CD4-positive, alpha-beta T cell treated with Interleukin-6 at 100 ng/mL for 8 hours (primary cell): ENCODE measurements around the gene CDK5.
"Not testable (repeated sequence)": the region's sequence is repeated elsewhere in the genome, so short reads cannot be mapped to it uniquely, and the experiment has no call there.

ENCODE experiments used
- DNase-seq: peaks from one replicate; pipeline ENCODE4 v3.0.0-alpha.2; 2020; ENCODE audit warnings: mixed read lengths, low spot score

CDK5 gene

GRCh38 chr7:151056666-151057505 lies 811 bp downstream of the CDK5 start:
- no peak for DNase-seq

- DNase-seq: no peak
Measured at GRCh38 chr7:151056283-151056665, 1.4 kb downstream of the CDK5 start.

- no peak for DNase-seq
Measured at GRCh38 chr7:151053751-151054150, 3.9 kb downstream of the CDK5 start.

- DNase-seq: no peak
Measured at GRCh38 chr7:151053096-151053495, 4.6 kb downstream of the CDK5 start.

GRCh38 chr7:151051108-151051507 lies 6.6 kb downstream of the CDK5 start:
- DNase-seq: peak; percentile 32

GRCh38 chr7:151048911-151049463 lies 8.7 kb downstream of the CDK5 start:
- no peak for DNase-seq

GRCh38 chr7:151047976-151048815 lies 9.5 kb downstream of the CDK5 start, which contains the start of gene ASIC3:
Gene ASIC3 (plus strand): TSS chr7:151048531. CDS start chr7:151048886, 355 bp downstream.
- DNase-seq: no peak

GRCh38 chr7:151046603-151047573 lies 10.8 kb downstream of the CDK5 start:
- DNase-seq: no peak

GRCh38 chr7:151045967-151046366 lies 11.7 kb downstream of the CDK5 start:
- DNase-seq: no peak

- DNase-seq: no peak
Measured at GRCh38 chr7:151045262-151045661, 12.4 kb downstream of the CDK5 start.

GRCh38 chr7:151043959-151044358 lies 13.7 kb downstream of the CDK5 start:
- no peak for DNase-seq

- not testable (repeated sequence) for DNase-seq
Measured at GRCh38 chr7:151043449-151043848, 14.2 kb downstream of the CDK5 start.

- DNase-seq: no peak
Measured at GRCh38 chr7:151040616-151041375, 16.9 kb downstream of the CDK5 start.

GRCh38 chr7:151039850-151040548 lies 17.7 kb downstream of the CDK5 start:
- no peak for DNase-seq

GRCh38 chr7:151038951-151039849 lies 18.5 kb downstream of the CDK5 start:
- peak; percentile 34 for DNase-seq

GRCh38 chr7:151035902-151036301 lies 21.8 kb downstream of the CDK5 start:
- no peak for DNase-seq

GRCh38 chr7:151035026-151035717 lies 22.5 kb downstream of the CDK5 start:
- DNase-seq: no peak

GRCh38 chr7:151034312-151035025 lies 23.2 kb downstream of the CDK5 start:
- no peak for DNase-seq
